Neural cell (in vitro differentiated cells): ENCODE measurements around the gene EXO1. TPM values are rescaled to one million over a fixed set of nuclear protein-coding genes. Genes with fewer than 3 reads are reported as not detected.

Experiments used
- H2AFZ ChIP-seq: fragments of 200-600, 300-800 bp; sonication (generic), shearing (Covaris generic); 2 replicates; pipeline ENCODE4 v1.6.0; 2014; ENCODE audit warnings: low read depth, mild to moderate bottlenecking, antibody characterized with exemption, low read length, moderate library complexity
- H3F3A ChIP-seq: fragments of 200-600 bp; shearing (Covaris generic); 2 replicates; pipeline ENCODE4 v1.6.1; 2016; ENCODE audit warnings: mild to moderate bottlenecking, moderate library complexity, mixed read lengths, antibody characterized with exemption, low read length; ENCODE audit not compliant: insufficient read depth, poor library complexity, severe bottlenecking
- H3K27ac ChIP-seq: fragments of 200-600, 300-800 bp; sonication (generic), shearing (Covaris generic); 2 replicates; pipeline ENCODE4 v1.5.1; 2014; ENCODE audit warnings: mild to moderate bottlenecking, low read length, moderate library complexity
- H3K27me3 ChIP-seq: fragments of 300-800, 200-600 bp; sonication (generic), shearing (Covaris generic); 2 replicates; pipeline ENCODE4 v1.6.0; 2014; ENCODE audit warnings: mild to moderate bottlenecking, low read depth, low read length, moderate library complexity; ENCODE audit not compliant: insufficient read depth
- H3K36me3 ChIP-seq: fragments of 300-800, 200-600 bp; sonication (generic), shearing (Covaris generic); 2 replicates; pipeline ENCODE4 v1.5.1; 2014; ENCODE audit warnings: mild to moderate bottlenecking, antibody characterized with exemption, low read length, moderate library complexity; ENCODE audit not compliant: insufficient read depth
- H3K4me2 ChIP-seq: fragments of 300-800, 200-600 bp; sonication (generic), shearing (Covaris generic); 2 replicates; pipeline ENCODE4 v1.6.0; 2014; ENCODE audit warnings: mild to moderate bottlenecking, low read length
- H3K4me3 ChIP-seq: fragments of 300-800, 200-600 bp; sonication (generic), shearing (Covaris generic); 2 replicates; pipeline ENCODE4 v1.5.1; 2014; ENCODE audit warnings: mild to moderate bottlenecking, low read length, moderate library complexity
- H3K79me2 ChIP-seq: fragments of 200-600 bp; shearing (Covaris generic); replicated peaks from 2 replicates; pipeline ENCODE4 v1.6.0; 2014; ENCODE audit warnings: mild to moderate bottlenecking, low read length, moderate library complexity; ENCODE audit not compliant: insufficient read depth
- H3K9ac ChIP-seq: fragments of 300-800, 200-600 bp; sonication (generic), shearing (Covaris generic); 2 replicates; pipeline ENCODE4 v1.6.1; 2016; ENCODE audit warnings: mild to moderate bottlenecking, low read length, mixed read lengths
- H3K9me2 ChIP-seq: fragments of 200-600 bp; shearing (Covaris generic); 2 replicates; pipeline ENCODE4 v1.6.1; 2016; ENCODE audit warnings: mild to moderate bottlenecking, low read length, mixed read lengths; ENCODE audit not compliant: insufficient read depth
- H3K9me3 ChIP-seq: fragments of 200-600, 300-800 bp; sonication (generic), shearing (Covaris generic); 2 replicates; pipeline ENCODE4 v1.6.1; 2016; ENCODE audit warnings: mild to moderate bottlenecking, mixed run types, low read length, moderate library complexity, mixed read lengths
- H4K20me1 ChIP-seq: fragments of 200-600 bp; shearing (Covaris generic); 2 replicates; pipeline ENCODE4 v1.6.1; 2016; ENCODE audit warnings: mild to moderate bottlenecking, mixed run types; ENCODE audit not compliant: insufficient read depth
- EP300 ChIP-seq: fragments of 450-650 bp; conservative IDR thresholded peaks from 2 replicates; pipeline ENCODE4 v1.6.1; 2014; ENCODE audit warnings: antibody characterized with exemption, mild to moderate bottlenecking, moderate library complexity; ENCODE audit not compliant: poor library complexity, severe bottlenecking
- EZH2 ChIP-seq: fragments of 200-600, 300-800 bp; shearing (Covaris generic), sonication (generic); IDR thresholded peaks from 2 replicates; pipeline ENCODE4 v1.6.1; 2014; ENCODE audit warnings: antibody characterized with exemption, low read length, borderline replicate concordance, mild to moderate bottlenecking; ENCODE audit not compliant: insufficient read depth, poor library complexity, severe bottlenecking
- MXI1 ChIP-seq: fragments of 450-650 bp; conservative IDR thresholded peaks from 2 replicates; pipeline ENCODE4 v1.6.1; 2014; ENCODE audit warnings: antibody characterized with exemption, mild to moderate bottlenecking; ENCODE audit not compliant: poor library complexity, severe bottlenecking
- POLR2AphosphoS5 ChIP-seq: IDR thresholded peaks from 2 replicates; pipeline ENCODE4 v1.6.1; 2012
- RAD21 ChIP-seq: fragments of 450-650 bp; conservative IDR thresholded peaks from 2 replicates; pipeline ENCODE4 v1.6.1; 2014; ENCODE audit warnings: antibody characterized with exemption, mild to moderate bottlenecking, moderate library complexity
- SMC3 ChIP-seq: fragments of 450-650 bp; conservative IDR thresholded peaks from 2 replicates; pipeline ENCODE4 v1.6.1; 2014; ENCODE audit warnings: antibody characterized with exemption, mild to moderate bottlenecking, moderate library complexity; ENCODE audit not compliant: poor library complexity
- TAF1 ChIP-seq: IDR thresholded peaks from 2 replicates; pipeline ENCODE4 v1.6.1; 2012; ENCODE audit warnings: low read depth
- polyA plus RNA-seq: library from polyadenylated mRNA; depleted of rRNA; stranded (reverse); fragments of >200 nt; gene quantifications from 2 replicates; pipeline ENCODE4 v1.2.3, GENCODE V29; 2014
- TF ChIP-seq, protein P1 (sequence below): fragments of 450-650 bp; IDR thresholded peaks from 2 replicates; pipeline ENCODE4 v1.5.1; 2014; ENCODE audit warnings: antibody characterized with exemption, mild to moderate bottlenecking, moderate library complexity; ENCODE audit not compliant: poor library complexity, severe bottlenecking
- TF ChIP-seq, protein P2 (sequence below): IDR thresholded peaks from 2 replicates; pipeline ENCODE4 v1.6.1; 2012; ENCODE audit warnings: borderline replicate concordance

Gene EXO1
- polyA plus RNA-seq, 1 donor from 2014 or later = 0.92 TPM

DNA sequence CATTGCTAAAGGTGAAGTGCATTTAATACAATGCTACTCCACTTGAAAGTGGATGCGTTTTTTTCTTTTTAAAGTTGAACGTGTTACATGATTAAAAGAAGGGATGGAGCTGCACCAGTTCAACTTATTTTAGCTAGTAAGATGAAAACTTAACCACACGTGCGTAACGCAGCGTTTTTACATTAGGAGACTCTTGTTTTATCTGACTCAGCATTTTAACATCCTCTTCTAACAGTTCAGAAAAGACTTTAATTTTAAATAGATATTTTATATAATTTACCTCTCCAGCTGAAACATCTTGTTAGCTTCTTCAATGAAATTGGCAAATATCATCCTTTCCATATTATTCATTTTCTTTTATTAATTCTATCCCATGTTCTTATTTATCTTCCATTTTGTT lies 33.4 kb downstream of the EXO1 start:
- Histone ChIP-seq H3K4me3 (no peak overlapping the region), H3K9me2 (no peaks in the 10 kb centered on the region), H3K4me2 (no peak overlapping the region), H3K9me3 (no peaks in the 10 kb centered on the region), H3K79me2 (no peaks in the 10 kb centered on the region), H3K27me3 (no peaks in the 10 kb centered on the region), H3K27ac (no peak overlapping the region), H4K20me1 (no peaks in the 10 kb centered on the region), H3F3A (no peaks in the 10 kb centered on the region), H2AFZ (no peak overlapping the region), H3K36me3 (no peaks in the 10 kb centered on the region), H3K9ac (no peak overlapping the region)
- TF ChIP-seq, protein P1, sequence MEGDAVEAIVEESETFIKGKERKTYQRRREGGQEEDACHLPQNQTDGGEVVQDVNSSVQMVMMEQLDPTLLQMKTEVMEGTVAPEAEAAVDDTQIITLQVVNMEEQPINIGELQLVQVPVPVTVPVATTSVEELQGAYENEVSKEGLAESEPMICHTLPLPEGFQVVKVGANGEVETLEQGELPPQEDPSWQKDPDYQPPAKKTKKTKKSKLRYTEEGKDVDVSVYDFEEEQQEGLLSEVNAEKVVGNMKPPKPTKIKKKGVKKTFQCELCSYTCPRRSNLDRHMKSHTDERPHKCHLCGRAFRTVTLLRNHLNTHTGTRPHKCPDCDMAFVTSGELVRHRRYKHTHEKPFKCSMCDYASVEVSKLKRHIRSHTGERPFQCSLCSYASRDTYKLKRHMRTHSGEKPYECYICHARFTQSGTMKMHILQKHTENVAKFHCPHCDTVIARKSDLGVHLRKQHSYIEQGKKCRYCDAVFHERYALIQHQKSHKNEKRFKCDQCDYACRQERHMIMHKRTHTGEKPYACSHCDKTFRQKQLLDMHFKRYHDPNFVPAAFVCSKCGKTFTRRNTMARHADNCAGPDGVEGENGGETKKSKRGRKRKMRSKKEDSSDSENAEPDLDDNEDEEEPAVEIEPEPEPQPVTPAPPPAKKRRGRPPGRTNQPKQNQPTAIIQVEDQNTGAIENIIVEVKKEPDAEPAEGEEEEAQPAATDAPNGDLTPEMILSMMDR = no peak
- TF ChIP-seq RAD21 (no peak), EZH2 (no peak), POLR2AphosphoS5 (no peak), TAF1 (no peak), SMC3 (no peak), EP300 (no peak), MXI1 (no peak)
- TF ChIP-seq, protein P2, sequence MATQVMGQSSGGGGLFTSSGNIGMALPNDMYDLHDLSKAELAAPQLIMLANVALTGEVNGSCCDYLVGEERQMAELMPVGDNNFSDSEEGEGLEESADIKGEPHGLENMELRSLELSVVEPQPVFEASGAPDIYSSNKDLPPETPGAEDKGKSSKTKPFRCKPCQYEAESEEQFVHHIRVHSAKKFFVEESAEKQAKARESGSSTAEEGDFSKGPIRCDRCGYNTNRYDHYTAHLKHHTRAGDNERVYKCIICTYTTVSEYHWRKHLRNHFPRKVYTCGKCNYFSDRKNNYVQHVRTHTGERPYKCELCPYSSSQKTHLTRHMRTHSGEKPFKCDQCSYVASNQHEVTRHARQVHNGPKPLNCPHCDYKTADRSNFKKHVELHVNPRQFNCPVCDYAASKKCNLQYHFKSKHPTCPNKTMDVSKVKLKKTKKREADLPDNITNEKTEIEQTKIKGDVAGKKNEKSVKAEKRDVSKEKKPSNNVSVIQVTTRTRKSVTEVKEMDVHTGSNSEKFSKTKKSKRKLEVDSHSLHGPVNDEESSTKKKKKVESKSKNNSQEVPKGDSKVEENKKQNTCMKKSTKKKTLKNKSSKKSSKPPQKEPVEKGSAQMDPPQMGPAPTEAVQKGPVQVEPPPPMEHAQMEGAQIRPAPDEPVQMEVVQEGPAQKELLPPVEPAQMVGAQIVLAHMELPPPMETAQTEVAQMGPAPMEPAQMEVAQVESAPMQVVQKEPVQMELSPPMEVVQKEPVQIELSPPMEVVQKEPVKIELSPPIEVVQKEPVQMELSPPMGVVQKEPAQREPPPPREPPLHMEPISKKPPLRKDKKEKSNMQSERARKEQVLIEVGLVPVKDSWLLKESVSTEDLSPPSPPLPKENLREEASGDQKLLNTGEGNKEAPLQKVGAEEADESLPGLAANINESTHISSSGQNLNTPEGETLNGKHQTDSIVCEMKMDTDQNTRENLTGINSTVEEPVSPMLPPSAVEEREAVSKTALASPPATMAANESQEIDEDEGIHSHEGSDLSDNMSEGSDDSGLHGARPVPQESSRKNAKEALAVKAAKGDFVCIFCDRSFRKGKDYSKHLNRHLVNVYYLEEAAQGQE = no peak

DNA sequence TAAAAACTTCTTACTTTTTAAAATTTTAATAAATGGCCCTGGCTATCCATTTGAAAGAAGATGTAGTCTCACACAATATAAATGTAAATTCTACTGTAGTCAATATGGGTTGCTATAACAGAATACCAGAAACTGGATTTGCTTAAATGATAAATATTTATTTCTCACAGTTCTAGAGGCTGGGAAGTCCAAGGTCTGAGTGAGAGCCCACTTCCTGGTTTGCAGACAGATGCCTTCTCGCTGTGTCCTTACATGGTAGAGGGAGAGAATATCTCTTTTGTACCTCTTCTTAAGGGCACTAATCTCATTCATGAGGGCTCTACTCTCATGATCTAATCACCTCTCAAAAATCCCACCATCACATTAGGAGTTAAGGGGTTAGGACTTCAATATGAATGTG lies 35.2 kb downstream of the EXO1 start:
- no peak overlapping the region for H3K27ac ChIP-seq
- H2AFZ ChIP-seq = no peak overlapping the region
- H3K27me3 ChIP-seq = no peaks in the 10 kb centered on the region
- no peaks in the 10 kb centered on the region for H3K9me3 ChIP-seq
- no peak overlapping the region for H3K4me3 ChIP-seq
- H3K4me2 ChIP-seq = no peak overlapping the region
- H3K79me2 ChIP-seq = no peaks in the 10 kb centered on the region
- H3K36me3 ChIP-seq = no peaks in the 10 kb centered on the region
- no peaks in the 10 kb centered on the region for H3F3A ChIP-seq
- H3K9me2 ChIP-seq = no peaks in the 10 kb centered on the region
- TF ChIP-seq SMC3 (no peak), POLR2AphosphoS5 (no peak), TAF1 (no peak), EP300 (no peak), RAD21 (no peak), MXI1 (no peak), EZH2 (no peak)
- TF ChIP-seq, protein P2 = no peak
- TF ChIP-seq, protein P1 = no peak
- no peak overlapping the region for H3K9ac ChIP-seq
- no peaks in the 10 kb centered on the region for H4K20me1 ChIP-seq
